K562 (cell line): ENCODE measurements around the gene TCEA3. TPM values are rescaled to one million over a fixed set of nuclear protein-coding genes. Genes with fewer than 3 reads are reported as not detected.
A peak's percentile ranks its signal among the peaks of the same experiment; 100 is the strongest.

Experiments
- HDAC8 ChIP-seq: fragments of 450-650 bp; IDR thresholded peaks from 2 replicates; pipeline ENCODE4 v1.6.1; 2016; ENCODE audit warnings: mild to moderate bottlenecking, missing genetic modification characterization, moderate library complexity, missing compliant biosample characterization
- LEF1 ChIP-seq: fragments of 450-650 bp; IDR thresholded peaks from 2 replicates; pipeline ENCODE4 v1.6.1; 2016; ENCODE audit warnings: mild to moderate bottlenecking
- MTA3 ChIP-seq: fragments of 450-650 bp; formaldehyde crosslinking; IDR thresholded peaks from 2 replicates; pipeline ENCODE4 v1.6.1; 2017; ENCODE audit warnings: mild to moderate bottlenecking, borderline replicate concordance
- NR2C2 ChIP-seq, 2 experiments: fragments of 200-800 bp in 1 of 2; sonication (Bioruptor generic) in 1 of 2; sonication (generic) in 1 of 2; formaldehyde crosslinking in 1 of 2; IDR thresholded peaks; 2 replicates each; pipeline versions ENCODE4 v1.6.1 to v1.8.0; 2016 to 2022; ENCODE audit warnings: mild to moderate bottlenecking in 1 of 2, missing compliant biosample characterization in 1 of 2, missing genetic modification characterization in 1 of 2, missing genetic modification reagents in 1 of 2
- REST ChIP-seq, 2 experiments: fragments of 450-650 bp; formaldehyde crosslinking in 1 of 2; IDR thresholded peaks; 2 replicates each; pipeline versions ENCODE4 v1.4.0 to v1.6.1; 2014 to 2020; ENCODE audit warnings: mild to moderate bottlenecking in 2 of 2, borderline replicate concordance in 1 of 2, low read depth in 1 of 2
- TCF7L2 ChIP-seq: fragments of 150-350 bp; IDR thresholded peaks from 2 replicates; pipeline ENCODE4 v1.6.1; 2016; ENCODE audit warnings: low read depth, mild to moderate bottlenecking, low read length, moderate library complexity
- TEAD4 ChIP-seq, 2 experiments: sonication (generic) in 1 of 2; formaldehyde crosslinking in 1 of 2; IDR thresholded peaks; 2 replicates each; pipeline versions ENCODE4 v1.6.1 to v1.8.0; 2012 to 2022; ENCODE audit warnings: borderline replicate concordance in 1 of 2, inconsistent platforms in 1 of 2, low read length in 1 of 2, mild to moderate bottlenecking in 1 of 2, missing genetic modification reagents in 1 of 2
- ZFP36 ChIP-seq: fragments of 150-350 bp; IDR thresholded peaks from 2 replicates; pipeline ENCODE4 v1.6.1; 2018; ENCODE audit warnings: low read length, low read depth; ENCODE audit not compliant: partially characterized antibody
- ZFX ChIP-seq: sonication (generic); formaldehyde crosslinking; IDR thresholded peaks from 2 replicates; pipeline ENCODE4 v1.8.0; 2022; ENCODE audit warnings: mild to moderate bottlenecking, missing genetic modification reagents, moderate library complexity
- ZNF764 ChIP-seq: fragments of 250-450 bp; sonication (Bioruptor Pico); IDR thresholded peaks from 2 replicates; pipeline ENCODE4 v1.4.0; 2020; ENCODE audit warnings: low read depth, mild to moderate bottlenecking, moderate library complexity
- ZSCAN29 ChIP-seq: fragments of 450-650 bp; IDR thresholded peaks from 2 replicates; pipeline ENCODE4 v1.6.1; 2017
- polyA plus RNA-seq, 8 experiments: library from polyadenylated mRNA; depleted of rRNA in 4 of 8; stranded (reverse) in 5 of 8; unstranded in 3 of 8; fragments of >200 nt; fragmentation: Nextera tagmentation in 2 of 8; fragmentation: Illumina TruSeq in 1 of 8; extraction: Ambion mirVana in 2 of 8; extraction: Trizol in 1 of 8; gene quantifications; 2 replicates each; pipeline versions ENCODE4 v1.2.1 to v1.2.3, GENCODE V29; 2011 to 2014; ENCODE audit warnings: inconsistent platforms in 1 of 8, missing spikeins in 1 of 8
- total RNA-seq, 7 experiments: library from RNA; depleted of rRNA in 6 of 7; stranded (reverse); fragments of >200 nt in 6 of 7; fragmentation: Illumina TruSeq in 2 of 7; extraction: Trizol in 2 of 7; gene quantifications; 2 replicates each; pipeline versions ENCODE4 v1.2.1 to v1.2.3, GENCODE V29; 2011 to 2021; ENCODE audit warnings: low replicate concordance in 1 of 7
- TF ChIP-seq, protein P1 (sequence below), 2 experiments: IDR thresholded peaks; 2 replicates each; pipeline ENCODE4 v1.6.1; 2011; ENCODE audit warnings: borderline replicate concordance in 1 of 2, control low read depth in 1 of 2, low read depth in 1 of 2, low read length in 1 of 2, mild to moderate bottlenecking in 1 of 2, mixed read lengths in 1 of 2, moderate library complexity in 1 of 2; ENCODE audit not compliant: insufficient read depth in 1 of 2, insufficient read length in 1 of 2, poor library complexity in 1 of 2, severe bottlenecking in 1 of 2; ENCODE audit errors: extremely low read depth in 1 of 2
- TF ChIP-seq, protein P2 (sequence below): fragments of 450-650 bp; IDR thresholded peaks from 2 replicates; pipeline ENCODE4 v1.6.1; 2016; ENCODE audit warnings: antibody characterized with exemption

The TCEA3 gene
- total and polyA plus RNA-seq, 9 of the 15 experiments (the other 6 are each of a cell fraction or from before 2014, with no cell fraction given): 0.03 to 0.55 (median 0.36) TPM

DNA sequence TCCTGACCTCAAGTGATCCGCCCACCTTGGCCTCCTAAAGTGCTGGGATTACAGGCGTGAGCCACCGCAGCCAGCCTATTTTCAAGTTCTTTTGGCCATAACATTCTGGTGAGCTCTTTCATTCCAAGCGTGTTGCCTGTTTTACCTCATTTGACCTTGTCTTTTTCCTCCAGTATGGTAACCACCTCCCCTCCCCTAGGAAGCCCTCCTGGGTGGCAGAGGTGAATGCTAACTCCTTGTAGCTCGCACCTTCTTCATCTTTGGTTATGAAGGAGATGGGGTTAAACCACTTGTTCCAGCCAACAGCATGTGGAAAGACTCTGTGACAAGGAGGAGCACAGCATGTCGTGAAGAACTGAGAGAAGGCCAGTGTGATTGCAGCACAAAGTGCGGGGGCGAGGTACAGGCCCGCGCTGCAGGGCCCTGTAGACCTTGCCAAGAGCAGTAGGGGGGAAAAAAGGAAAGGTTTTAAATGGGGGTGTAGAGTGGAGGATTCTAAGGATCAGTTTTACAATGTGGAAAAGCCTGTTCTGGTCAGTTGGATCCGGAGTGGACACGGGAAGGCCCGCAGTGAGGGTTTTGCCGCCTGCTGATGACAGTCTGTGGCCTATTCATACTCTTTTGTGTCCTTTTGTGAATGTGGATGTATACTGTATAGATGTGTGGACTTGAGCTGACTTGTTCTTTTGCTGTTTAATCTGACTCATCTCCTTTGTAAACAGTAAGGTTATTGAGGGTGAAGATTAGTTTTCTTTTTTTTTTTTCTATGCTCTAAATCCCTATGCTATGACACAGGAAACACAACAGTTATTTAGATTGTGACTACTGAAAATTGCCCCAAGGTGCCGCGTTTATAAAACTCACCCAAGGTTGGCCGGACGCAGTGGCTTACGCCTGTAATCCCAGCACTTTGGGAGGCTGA lies 47.4 kb downstream of the TCEA3 start (continued):
- TF ChIP-seq REST (IDR thresholded peaks at IDR 0.05; ENCODE audit: borderline replicate concordance) (peak; percentile 90), REST (CRISPR knock-in tag; IDR thresholded peaks at IDR 0.05; ENCODE audit: low read depth) (no peak), NR2C2 (CRISPR knock-in tag; IDR thresholded peaks at IDR 0.05) (no peak), NR2C2 (tag; IDR thresholded peaks at IDR 0.05) (peak; percentile 34; the same call in 1 of the 2 replicates), ZNF764 (no peak), TEAD4 (IDR thresholded peaks at IDR 0.05; ENCODE audit: low read length) (no peak), TEAD4 (CRISPR knock-in tag; IDR thresholded peaks at IDR 0.05; ENCODE audit: borderline replicate concordance) (no peak), ZSCAN29 (peak; percentile 53; the same call in 1 of the 2 replicates), ZFX (peak; percentile 71), HDAC8 (tag) (0 out of 2 replicates have a peak, but pooled peaks have one; percentile 25), MTA3 (0 out of 2 replicates have a peak, but pooled peaks have one; percentile 39), ZFP36 (peak; percentile 88), TCF7L2 (peak; percentile 40; the same call in 1 of the 2 replicates), LEF1 (peak; percentile 75; the same call in 1 of the 2 replicates)
- TF ChIP-seq, protein P1, sequence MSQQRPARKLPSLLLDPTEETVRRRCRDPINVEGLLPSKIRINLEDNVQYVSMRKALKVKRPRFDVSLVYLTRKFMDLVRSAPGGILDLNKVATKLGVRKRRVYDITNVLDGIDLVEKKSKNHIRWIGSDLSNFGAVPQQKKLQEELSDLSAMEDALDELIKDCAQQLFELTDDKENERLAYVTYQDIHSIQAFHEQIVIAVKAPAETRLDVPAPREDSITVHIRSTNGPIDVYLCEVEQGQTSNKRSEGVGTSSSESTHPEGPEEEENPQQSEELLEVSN (IDR thresholded peaks at IDR 0.05; ENCODE audit: borderline replicate concordance in 1 of 2, extremely low read depth in 1 of 2, insufficient read depth in 1 of 2, insufficient read length in 1 of 2, low read depth in 1 of 2, low read length in 1 of 2, poor library complexity in 1 of 2, severe bottlenecking in 1 of 2): peak; percentile 20 to 37
- TF ChIP-seq, protein P2, sequence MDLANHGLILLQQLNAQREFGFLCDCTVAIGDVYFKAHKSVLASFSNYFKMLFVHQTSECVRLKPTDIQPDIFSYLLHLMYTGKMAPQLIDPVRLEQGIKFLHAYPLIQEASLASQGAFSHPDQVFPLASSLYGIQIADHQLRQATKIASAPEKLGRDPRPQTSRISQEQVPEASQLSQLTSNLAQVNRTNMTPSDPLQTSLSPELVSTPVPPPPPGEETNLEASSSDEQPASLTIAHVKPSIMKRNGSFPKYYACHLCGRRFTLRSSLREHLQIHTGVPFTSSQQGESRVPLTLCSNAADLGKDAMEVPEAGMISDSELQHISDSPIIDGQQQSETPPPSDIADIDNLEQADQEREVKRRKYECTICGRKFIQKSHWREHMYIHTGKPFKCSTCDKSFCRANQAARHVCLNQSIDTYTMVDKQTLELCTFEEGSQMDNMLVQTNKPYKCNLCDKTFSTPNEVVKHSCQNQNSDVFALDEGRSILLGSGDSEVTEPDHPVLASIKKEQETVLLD: 0 out of 2 replicates have a peak, but pooled peaks have one; percentile 11
